ENCODE data around the gene ZNF133.
"Not testable (repeated sequence)": the region's sequence is repeated elsewhere in the genome, so short reads cannot be mapped to it uniquely, and the experiment has no call there.

The ZNF133 gene

DNA sequence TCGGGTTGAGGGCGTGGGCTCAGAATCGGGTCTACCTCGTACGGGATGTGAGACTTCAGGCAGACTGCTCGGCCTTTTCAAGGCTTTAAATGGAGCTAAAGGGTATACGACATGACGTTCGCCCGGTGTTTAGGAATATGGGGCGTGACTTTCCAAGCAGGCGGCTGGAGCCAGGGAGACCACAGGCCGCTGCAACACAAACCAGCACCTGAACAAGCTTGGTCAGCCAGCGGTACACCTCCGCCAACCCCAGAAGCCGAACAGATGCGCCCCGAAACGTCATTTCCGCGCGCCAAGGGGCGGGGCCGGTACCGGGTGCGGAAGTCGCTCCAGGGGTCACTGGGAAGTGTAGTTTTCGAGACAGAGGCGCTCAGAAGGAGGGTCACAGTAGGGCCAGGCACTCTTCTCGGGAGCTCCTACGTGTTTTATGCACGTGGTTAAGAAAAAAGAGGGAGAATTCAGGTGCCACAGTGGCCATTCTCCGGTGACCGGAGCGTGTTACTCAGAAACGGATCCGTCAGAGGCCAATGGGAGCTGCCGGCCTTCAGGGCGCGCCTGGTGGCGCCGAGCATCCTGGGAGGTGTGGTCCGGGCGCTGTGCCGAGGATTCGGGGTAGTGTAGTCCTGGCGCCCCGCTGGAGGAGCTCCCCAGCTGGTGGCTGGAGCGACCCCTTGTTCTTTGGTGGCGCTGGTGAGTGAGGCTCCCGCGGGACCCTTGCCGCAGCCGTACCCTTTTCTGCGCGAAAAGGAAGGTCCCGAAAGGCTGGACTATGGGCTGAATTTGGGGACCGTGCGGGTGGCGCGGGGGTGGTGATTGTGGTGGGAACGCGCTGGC is at the start of gene ZNF133:
Gene ZNF133 (plus strand): TSS at position 613 of the 834 bp plus-strand sequence. CDS start 17,160 bp downstream, outside the sequence.
- in situ Hi-C loops (cut with HindIII; ENCODE audit: low sequenced_read_pairs): loop anchor here (25.0 kb wide), 1 partner anchor 226 kb away; the partner anchor contains the start of gene OVOL2

DNA sequence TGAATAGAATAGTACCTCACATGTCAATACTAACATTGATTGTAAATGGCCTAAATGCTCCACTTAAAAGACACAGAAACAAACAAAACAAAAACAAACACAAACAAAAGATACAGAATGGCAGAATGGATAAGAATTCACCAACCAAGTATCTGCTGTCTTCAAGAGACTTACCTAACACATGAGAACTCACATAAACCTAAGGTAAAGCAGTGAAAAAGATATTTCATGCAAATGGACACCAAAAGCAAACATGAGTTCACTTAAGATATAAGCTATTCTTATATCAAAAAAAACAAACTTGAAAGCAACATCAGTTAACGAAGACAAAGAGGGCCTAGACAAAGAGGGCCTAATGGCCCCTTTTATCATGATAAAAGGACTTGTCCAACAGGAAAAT is 47.3 kb upstream of the ZNF133 start:
- in situ Hi-C loops (cut with HindIII; ENCODE audit: low sequenced_read_pairs): no loop called here

DNA sequence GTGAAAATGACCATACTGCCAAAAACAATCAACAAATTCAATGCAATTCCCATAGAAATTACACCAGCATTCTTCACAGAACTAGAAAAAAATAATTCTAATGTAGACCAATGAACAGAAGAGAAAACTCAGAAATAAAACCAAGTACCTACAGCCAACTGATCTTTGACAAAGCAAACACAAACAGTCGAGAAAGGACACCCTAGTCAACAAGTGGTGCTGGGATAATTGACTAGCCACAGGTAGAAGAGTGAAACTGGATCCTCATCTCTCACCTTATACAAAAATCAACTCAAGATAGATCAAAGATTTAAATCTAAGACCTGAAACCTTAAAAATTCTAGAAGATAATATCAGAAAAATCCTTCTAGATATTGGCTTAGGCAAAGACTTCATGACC is 44.5 kb upstream of the ZNF133 start:
- in situ Hi-C loops (cut with HindIII; ENCODE audit: low sequenced_read_pairs): no loop called here

DNA sequence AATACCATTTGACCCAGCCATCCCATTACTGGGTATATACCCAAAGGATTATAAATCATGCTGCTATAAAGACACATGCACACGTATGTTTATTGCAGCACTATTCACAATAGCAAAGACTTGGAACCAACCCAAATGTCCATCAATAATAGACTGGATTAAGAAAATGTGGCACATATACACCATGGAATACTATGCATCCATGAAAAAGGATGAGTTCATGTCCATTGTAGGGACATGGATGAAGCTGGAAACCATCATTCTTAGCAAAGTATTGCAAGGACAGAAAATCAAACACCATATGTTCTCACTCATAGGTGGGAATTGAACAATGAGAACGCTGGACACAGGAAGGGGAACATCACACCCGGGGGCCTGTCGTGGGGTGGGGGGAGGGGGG is 39.8 kb upstream of the ZNF133 start:
- in situ Hi-C loops (cut with HindIII; ENCODE audit: low sequenced_read_pairs): not testable (repeated sequence)

DNA sequence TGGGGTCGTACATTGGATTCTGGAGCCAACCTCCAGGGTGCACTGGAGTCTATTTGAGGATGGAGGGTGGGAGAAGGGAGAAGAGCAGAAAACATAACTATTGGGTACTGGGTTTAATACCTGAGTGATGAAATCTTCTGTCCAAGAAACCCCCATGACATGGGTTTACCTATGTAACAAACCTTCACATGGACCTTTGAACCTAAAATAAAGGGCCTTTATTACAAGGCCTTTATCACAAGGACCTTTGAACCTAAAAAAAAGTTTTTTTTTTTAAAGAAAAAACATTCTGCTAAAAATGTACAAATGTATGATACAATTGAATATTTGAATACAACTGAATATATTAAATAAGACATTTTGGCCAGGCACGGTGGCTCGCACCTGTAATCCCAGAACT is 38.1 kb upstream of the ZNF133 start:
- in situ Hi-C loops (cut with HindIII; ENCODE audit: low sequenced_read_pairs): no loop called here

DNA sequence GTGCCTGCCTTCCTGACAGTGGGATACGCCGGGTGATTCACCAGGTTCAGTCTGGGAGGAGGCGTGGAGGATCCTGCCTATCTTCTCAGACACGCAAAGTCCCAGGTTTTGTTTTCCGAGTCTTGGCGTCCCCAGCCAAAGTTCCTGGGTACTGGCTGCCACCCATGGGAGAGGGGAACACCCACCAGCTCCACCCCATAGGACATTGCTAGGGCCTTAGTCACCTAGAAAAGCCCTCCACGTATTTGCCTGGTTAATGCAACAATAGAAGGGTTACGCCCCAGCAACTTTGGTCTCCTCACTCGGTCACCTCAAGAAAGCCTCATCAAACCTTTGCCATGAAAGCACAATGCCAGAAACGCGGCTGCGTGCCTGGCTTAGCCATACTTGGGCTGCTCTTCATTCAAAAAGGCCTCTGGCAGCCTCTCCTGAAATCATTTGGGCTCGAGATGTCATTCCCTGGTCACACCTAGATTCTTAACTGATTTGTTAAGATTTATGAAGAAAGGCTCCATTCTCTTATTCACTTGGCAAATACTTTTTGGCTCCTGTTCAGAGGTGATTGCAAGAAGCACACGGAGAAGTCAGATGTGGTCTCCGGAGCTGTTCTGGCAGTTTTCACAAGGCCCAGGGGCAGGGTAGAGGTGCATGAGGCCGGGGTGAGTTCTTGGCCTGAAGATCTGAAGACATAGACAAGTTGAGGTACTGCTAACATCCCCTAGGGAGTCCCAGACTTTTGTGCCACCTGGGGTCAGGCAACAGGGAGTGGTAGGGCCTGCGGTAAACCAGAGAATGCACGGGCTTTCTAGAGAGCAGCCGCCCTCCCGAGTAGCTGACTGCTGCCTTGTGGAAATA is 35.5 kb upstream of the ZNF133 start:
- in situ Hi-C loops (cut with HindIII; ENCODE audit: low sequenced_read_pairs): no loop called here

DNA sequence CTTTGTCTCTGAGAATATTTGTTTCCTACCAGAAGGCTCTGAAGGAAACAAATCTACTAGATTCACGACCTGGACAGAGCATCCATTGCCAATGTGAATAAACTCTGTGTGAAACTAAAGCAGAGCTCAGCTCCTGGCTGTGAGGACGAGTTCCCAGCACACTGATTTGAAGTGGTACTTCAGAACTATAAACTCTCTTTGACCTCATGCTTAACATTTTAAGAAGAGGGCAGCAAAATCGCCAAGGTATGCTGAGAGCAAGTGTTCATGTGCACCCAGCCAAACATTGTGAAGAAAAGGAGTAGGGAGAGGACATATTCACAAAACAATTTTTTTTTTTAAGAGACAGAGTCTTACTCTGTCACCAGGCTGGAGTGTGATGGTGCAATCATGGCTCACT is 33.7 kb upstream of the ZNF133 start:
- in situ Hi-C loops (cut with HindIII; ENCODE audit: low sequenced_read_pairs): no loop called here

DNA sequence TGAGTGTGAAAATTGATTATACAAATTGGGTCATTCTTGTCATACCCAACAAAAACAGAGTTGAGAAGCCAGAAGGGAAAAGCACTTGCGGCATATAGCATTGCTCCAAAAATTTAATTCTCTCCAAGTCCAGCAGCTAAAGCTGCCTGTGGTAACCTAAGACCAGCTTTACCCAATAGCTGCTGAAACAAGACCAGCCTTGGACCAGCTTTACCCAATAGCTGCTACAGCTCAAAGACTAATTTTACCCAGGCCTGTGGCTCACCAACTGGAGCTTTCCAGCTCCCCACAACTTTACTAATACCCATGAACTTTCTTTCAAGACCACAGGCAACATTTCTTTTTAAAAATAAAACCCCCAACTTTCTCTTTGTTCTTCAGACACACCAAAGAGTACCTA is 32.8 kb upstream of the ZNF133 start:
- in situ Hi-C loops (cut with HindIII; ENCODE audit: low sequenced_read_pairs): no loop called here

DNA sequence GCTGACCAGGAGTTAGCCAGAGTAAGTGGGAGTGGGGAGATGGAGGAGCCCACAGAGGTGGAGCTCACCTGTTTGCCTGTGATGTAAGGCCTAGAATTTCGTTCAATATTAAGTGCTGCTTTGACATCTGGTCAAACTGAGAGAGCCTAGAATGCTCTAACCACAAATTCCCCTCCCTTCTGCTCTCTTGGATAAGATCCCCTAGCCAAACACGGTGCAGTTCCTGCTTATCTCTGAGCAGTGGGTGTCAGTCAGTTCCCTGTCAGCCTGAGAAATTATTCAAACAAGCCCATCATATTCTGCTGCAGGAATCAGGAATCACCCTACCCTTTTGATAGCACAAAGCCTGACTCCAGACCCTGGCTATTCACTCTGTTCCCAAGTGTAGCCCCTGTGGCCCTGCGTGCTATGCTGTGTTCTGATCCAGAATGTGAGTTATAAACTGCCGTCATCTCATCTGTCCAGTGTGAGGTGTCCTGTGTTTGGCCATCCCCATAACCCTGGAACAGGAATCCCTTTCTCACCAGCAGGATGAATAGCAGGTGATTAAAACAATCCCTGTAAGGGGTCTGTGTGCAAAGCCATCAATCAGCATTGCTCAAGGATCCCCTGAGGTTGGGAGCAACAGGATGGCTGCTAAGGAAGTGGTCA is 31.8 kb upstream of the ZNF133 start:
- in situ Hi-C loops (cut with HindIII; ENCODE audit: low sequenced_read_pairs): no loop called here

DNA sequence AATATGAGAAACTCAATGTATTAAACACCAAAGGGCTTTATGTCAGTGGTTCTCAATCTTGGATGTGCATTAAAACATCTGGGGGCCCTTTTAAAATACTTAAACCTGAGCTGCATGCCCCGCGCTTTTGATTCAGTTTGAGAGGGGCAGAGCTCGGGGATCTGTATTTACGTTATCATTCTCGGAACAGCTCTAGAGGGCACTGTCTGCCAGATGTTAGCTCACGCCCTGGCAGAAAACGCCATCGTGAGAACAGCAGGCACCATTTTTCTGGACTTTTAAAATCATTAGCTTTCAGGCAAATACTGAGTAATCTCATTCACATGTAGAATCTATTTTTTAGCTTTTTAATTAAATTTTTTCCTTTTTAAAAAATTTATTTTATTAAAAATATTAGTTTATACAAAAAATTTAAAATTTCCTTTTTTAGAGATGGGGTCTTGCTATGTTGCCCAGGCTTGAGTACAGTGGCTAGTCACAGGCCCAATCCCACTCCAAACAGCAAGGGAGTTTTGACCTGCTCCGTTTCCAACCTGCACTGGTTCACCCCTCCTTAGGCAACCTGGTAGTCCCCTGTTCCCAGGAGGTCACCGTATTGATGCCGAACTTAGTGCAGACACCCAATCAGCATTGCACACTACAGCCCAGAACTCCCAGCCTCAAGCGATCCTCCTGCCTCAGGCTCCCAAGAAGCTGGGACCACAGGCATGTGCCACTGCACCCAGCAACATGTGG is 30.0 kb upstream of the ZNF133 start:
- in situ Hi-C loops (cut with HindIII; ENCODE audit: low sequenced_read_pairs): no loop called here

DNA sequence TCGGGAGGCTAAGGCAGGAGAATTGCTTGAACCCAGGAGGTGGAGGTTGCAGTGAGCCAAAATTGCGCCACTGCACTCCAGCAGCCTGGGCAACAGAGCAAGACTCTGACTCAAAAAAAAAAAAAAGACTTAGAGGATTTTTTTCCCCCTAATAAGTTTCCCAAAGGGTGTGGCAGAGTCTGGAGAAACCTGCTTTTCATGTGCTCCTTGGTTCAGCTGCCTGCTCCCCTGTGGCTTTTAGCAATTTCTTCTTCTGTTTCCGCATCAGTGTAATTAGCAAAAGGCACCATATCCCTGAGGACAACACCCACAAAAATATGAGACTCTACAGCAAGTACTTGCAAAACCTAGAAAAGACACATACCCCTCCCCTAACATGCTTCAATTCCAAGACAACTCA is 28.6 kb upstream of the ZNF133 start:
- in situ Hi-C loops (cut with HindIII; ENCODE audit: low sequenced_read_pairs): no loop called here

DNA sequence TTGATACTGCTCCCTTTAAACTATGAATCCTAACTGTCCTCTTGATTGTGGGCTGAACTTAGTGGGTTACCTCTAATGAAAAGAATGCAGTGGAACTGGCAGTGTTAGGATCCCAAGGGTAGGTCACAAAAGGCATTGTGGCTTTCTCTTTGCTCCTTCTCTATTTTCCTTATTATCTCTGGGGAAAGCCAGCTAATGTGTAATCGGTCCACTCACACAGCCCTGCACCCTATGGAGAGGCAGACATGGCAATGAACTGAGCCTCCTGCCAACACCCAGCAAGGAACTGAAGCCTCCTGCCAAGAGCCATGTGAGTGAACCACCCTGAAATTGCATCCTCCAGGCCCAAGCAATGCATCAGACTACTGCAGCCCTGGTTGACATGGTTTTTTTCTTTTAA is 24.6 kb upstream of the ZNF133 start:
- in situ Hi-C loops (cut with HindIII; ENCODE audit: low sequenced_read_pairs): no loop called here

DNA sequence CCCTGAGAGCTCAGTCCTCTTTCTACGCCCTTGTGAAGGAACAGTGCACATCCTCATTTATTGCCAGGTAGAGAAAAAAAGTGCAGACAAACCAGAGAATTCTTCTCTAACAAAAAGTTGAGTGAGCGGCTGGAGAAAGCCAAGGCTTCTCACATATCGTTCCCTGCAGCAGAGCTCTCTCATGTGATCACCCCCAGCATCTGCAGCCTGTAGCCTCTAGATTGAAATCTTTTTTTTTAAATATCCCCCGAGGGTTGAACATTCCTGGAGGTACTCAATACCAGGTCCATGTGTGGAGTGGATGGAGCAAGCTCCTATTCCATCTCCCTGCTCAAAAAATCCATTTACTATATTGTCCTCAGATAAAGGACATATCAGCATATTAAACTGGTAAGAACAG is 22.9 kb upstream of the ZNF133 start:
- in situ Hi-C loops (cut with HindIII; ENCODE audit: low sequenced_read_pairs): no loop called here

DNA sequence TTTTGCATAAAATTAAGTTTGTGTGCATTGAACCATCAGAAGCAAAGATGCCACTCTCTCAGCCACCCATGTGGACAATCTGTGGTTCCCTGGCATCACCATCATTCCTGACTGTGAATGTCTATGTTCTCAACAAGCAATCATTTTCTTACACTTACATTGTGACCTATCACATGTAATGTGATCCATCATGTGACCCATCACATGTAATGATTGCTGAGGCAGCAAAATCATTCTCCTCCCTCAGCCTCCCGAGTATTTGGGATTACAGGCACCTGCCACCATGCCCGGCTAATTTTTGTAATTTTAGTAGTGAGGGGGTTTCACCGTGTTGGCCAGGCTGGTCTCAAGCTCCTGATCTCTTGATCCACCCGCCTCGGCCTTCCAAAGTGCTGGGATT is 22.0 kb upstream of the ZNF133 start:
- in situ Hi-C loops (cut with HindIII; ENCODE audit: low sequenced_read_pairs): no loop called here

DNA sequence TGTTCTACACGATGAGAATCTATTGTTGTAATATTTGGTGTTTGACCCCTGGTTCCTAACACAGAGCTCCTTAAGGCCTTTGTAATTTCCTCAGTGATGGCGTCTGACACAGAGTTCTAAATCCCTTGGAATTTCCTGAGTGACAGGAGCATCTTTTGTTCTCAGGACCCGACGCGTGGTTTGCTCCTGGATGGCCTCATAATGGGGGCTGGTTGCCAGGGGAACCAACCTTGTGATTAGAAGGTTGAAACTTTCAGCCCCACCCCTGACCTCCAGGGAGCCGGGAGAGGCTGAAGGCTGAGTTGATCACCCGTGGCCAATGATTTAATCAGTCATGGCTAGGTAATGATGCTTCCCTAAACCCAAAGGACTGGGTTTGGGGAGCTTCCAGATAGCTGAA is 20.5 kb upstream of the ZNF133 start:
- in situ Hi-C loops (cut with HindIII; ENCODE audit: low sequenced_read_pairs): no loop called here

DNA sequence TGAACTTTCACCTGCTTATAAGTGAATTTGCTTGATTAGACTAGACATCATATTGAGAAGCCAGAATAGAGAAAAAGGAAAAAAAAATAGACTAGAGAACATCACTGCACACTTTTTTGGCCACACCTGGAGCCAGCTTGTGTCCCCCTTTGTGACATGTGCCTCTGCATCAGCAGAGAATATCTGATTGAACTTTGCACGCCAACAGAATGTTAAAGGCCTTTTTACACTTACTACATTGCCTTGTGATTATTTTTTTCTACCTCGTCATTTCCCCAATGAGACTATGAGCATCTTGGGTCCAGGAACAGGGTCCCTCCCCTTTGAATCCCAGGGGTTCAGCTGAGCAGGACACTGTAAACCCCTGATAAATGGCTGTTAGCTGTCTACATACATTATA is 17.2 kb upstream of the ZNF133 start:
- in situ Hi-C loops (cut with HindIII; ENCODE audit: low sequenced_read_pairs): no loop called here

DNA sequence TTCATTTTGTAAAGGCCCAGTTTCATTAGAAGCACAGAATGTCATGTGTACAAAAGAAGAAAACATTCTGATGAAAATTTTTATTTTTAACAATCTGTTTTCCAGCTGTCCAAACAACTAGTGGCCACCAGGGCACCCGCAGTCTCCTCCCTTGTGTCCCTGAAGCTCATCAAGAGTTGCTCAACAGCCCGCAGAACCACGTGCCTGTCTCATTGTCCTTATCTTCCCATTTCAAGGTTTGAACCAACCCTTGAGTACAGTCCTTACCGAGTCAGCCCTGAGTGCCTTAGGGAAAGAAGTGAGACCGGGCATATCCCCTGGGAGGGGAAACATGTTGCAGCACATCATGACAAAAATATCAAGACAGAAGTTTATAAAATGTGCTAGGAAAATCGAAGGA is 15.9 kb upstream of the ZNF133 start:
- in situ Hi-C loops (cut with HindIII; ENCODE audit: low sequenced_read_pairs): no loop called here

DNA sequence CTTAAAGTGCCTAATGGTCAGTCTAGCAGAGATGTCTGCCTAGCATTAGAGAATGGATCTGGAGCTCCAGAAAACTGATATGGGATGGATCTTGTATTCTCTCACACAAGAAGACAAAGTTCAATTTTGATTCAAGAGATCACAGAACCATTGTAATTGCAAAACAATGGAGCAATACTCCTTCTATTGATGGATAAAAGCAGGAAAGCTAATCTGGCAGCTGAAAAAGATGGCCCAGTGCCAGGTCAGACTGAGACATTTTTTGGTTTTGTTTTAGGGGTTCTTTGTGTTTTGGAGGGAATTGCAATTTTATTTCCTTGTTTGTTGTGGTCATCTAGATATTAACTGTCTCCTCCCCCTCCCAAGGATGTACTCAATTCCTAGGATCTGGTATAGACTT is 14.6 kb upstream of the ZNF133 start:
- in situ Hi-C loops (cut with HindIII; ENCODE audit: low sequenced_read_pairs): no loop called here

DNA sequence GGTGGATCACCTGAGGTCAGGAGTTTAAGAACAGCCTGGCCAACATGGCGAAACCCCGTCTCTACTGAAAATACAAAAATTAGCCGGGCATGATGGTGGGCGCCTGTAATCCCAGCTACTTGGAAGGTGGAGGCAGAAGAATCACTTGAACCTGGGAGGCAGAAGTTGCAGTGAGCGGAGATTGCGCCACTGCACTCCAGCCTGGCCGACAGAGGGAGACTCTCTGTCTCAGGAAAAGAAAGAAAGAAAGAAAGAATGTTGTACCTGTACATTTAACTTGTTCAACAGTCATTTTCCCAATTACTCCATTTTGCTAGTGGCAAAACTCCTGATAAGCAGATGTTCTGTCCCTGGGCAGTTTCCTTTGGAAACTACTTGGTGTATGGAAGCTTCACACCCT is 12.4 kb upstream of the ZNF133 start:
- in situ Hi-C loops (cut with HindIII; ENCODE audit: low sequenced_read_pairs): loop anchor here (25.0 kb wide), 1 partner anchor 214 kb away; the partner anchor contains the start of gene OVOL2

DNA sequence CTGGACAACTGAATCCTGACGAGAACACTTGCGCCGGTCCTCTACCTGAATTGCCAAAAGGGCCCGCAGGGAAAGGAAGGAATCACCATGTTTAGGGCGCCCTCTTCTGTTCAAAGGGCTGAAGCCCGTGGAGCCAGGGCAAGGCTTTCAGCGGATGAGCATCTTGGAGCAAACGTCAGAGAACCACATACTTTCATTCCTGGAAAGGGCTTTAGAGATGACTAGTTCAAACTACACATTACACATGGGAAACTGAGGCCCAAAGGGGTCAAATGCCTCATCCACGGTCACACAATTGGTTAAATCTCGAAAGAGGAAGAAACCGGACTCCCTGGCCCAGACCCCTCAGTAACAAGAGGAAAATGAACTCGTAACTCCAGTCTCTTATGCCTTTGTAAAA is 11.5 kb upstream of the ZNF133 start:
- in situ Hi-C loops (cut with HindIII; ENCODE audit: low sequenced_read_pairs): loop anchor here (25.0 kb wide), 1 partner anchor 215 kb away; the partner anchor contains the start of gene OVOL2

DNA sequence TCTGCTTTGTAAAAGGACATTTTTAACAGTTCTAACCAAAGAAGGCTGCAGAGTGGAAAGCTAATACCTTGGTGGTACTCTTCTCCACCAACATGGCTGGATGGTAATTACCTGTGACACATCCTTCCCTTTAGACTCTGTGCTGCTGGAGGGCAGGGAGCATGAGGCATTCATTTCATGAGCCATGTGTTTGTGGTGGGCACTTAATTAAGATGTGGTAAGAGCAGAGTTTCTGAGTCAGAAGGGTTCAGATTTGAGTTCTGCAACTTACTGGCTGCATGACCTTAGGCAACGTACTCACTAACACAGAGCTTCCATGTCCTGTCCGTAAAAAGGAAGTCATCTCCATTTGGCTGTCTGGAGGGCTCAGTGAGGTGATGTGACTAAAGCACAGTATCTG is 9.1 kb upstream of the ZNF133 start:
- in situ Hi-C loops (cut with HindIII; ENCODE audit: low sequenced_read_pairs): loop anchor here (25.0 kb wide), 1 partner anchor 217 kb away; the partner anchor contains the start of gene OVOL2
